Epithelial cell of esophagus (primary cell): ENCODE measurements around the gene PNPLA2.
A peak's percentile ranks its signal among the peaks of the same experiment; 100 is the strongest.

Experiments used
- DNase-seq: peaks from one replicate; pipeline ENCODE4 v3.0.0; 2010; ENCODE audit warnings: low read depth
- H3K4me3 ChIP-seq: 2 replicates; pipeline ENCODE4 v1.5.1; 2011; ENCODE audit warnings: mild to moderate bottlenecking, low read length, control low read depth
- CTCF ChIP-seq: IDR thresholded peaks from 2 replicates; pipeline ENCODE4 v1.5.1; 2011; ENCODE audit warnings: low read depth, mild to moderate bottlenecking, low read length, control low read depth, inconsistent platforms; ENCODE audit not compliant: insufficient read depth; ENCODE audit errors: missing control alignments

PNPLA2 gene

GRCh38 chr11:795634-796564, 22.8 kb upstream of the PNPLA2 start:
- peak overlapping the region; percentile 80 for H3K4me3 ChIP-seq
- peak; percentile 77 for DNase-seq
- no peak for TF ChIP-seq CTCF

- TF ChIP-seq CTCF = no peak
- no peak for DNase-seq
- peak overlapping the region; percentile 80 for H3K4me3 ChIP-seq
These were observed 22.0 kb upstream of the PNPLA2 start for GRCh38 chr11:796565-797295.

DNA sequence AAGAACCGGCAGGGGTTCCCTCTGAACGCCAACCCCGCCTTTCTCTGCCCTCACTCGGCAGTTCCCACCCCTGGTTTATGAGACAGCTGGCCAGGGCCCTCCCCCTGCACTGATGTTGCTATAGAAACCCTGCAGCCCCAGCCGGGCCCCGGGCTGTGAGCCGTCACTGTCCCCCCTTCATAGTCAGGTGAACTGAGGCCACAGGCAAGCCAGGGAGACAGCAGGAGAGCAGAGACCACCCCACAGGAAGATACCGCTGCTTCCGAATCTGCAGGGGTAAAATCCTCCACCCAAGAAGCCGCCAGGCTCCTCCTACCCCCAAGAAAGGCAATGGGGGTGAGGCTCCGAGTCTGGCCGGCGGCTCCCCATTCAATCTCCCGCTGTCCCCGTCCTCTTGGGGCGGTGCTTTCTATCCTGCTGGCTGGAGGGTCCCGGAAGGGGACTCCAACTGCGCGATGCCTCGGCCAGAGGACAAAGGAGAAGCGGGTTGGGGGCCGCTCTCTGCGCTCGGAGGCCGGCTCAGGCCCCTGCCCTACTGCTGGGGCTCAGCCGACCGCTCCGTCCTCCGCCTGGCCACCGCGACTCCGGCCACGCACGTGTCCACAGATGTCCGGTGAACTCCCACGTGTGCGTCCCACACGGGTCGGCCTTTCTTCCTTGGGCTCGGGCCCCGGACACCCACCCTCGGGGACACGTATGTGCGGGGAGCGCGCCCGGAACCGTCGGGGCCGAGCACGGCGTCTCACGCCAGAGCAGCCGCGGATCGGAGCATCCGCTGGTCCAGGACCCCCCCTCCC, 21.2 kb upstream of the PNPLA2 start:
- no peak for TF ChIP-seq CTCF
- DNase-seq = peak; percentile 80
- peak overlapping the region; percentile 80 for H3K4me3 ChIP-seq

DNA sequence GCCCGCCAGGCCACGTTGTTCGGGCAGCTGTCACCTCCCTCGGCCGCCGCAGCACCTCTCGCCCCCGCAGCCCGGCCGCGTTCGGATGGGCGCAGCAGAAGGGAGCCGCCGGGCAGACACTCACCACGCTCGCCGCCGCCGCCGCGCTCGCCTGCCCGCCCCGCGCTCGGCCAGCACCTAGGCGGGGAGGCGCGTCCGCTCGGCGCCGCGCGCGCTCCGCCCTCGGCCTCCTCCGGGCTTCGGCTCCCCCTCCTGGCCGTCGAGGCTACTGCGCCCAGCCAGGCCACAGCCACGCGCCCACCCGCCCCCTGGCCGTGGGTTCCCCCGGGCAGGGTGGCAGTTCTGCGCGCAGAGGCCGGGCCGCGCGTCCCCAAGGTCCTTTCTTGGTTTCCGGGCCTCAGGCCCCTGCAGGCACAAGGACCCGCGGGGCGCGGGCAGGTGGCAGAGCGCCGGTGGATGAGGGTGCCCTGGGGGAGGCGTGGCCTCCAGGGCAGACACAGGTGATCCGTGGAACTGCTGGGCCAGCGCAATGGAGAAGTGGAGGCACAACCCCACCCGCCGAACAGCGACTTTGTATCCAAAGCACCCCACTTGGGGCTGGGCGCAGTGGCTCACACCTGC, 20.5 kb upstream of the PNPLA2 start, which contains the start of gene SLC25A22:
Gene SLC25A22 (minus strand): TSS at position 189 of the 621 bp plus-strand sequence. CDS start 3,275 bp downstream, outside the sequence.
- TF ChIP-seq CTCF = peak; percentile 44
- peak; percentile 87 for DNase-seq

DNA sequence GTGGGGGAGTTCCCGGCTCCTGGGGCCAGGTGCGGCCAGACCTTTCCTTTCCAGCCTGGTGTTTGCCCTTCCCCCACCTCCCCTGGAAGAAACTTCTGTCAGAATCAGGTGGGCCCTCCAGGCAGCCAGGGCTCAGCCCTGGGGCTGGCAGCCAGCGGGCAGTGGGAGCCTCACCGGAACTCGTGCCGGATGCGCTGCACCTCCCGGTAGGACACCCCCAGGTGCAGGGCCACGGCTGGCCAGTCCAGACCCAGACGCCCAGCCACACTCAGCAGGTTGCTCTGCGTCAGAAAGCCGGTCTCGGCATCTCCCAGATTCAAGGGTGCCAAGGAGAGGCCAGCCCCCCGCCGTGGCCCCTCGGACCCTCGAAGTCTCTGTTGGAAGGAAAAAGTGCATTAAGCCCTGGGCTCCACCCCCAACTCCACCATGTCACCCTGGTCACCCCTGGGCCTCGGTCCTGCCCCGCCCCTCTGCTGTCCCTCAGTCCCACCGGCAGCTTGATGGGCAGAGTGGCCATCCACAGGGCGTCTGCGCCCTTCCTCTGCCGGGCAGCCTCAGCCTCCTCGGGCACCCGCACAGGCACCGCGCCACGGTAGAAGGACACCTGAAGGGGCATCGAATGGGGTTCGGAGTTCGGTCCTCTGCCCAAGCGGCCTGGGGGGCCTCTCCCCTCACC, 18.9 kb upstream of the PNPLA2 start:
- no peak overlapping the region for H3K4me3 ChIP-seq
- TF ChIP-seq CTCF = no peak
- no peak for DNase-seq

More for the DNA sequence above, 20.5 kb upstream of the PNPLA2 start, which contains the start of gene SLC25A22:
- H3K4me3 ChIP-seq = peak within 1 kb of the TSS; percentile 80

- no peak for TF ChIP-seq CTCF
- DNase-seq = no peak
These were observed 18.2 kb upstream of the PNPLA2 start for GRCh38 chr11:800473-800872.

More at GRCh38 chr11:800473-800872, 18.2 kb upstream of the PNPLA2 start:
- no peak overlapping the region for H3K4me3 ChIP-seq
